OCI-LY1 (cell line): ENCODE data around the gene BICRAL.

ENCODE experiments used
- H2AFZ ChIP-seq: fragments of 200-600 bp; sonication (generic), shearing (Covaris generic); 2 replicates; pipeline ENCODE4 v1.6.0; 2014; ENCODE audit warnings: antibody characterized with exemption, mild to moderate bottlenecking, low read length
- H3F3A ChIP-seq: fragments of 200-600 bp; sonication (generic), shearing (Covaris generic); 2 replicates; pipeline ENCODE4 v1.6.0; 2014; ENCODE audit warnings: mild to moderate bottlenecking, antibody characterized with exemption, low read length, moderate library complexity; ENCODE audit not compliant: insufficient read depth
- H3K27ac ChIP-seq: fragments of 200-600 bp; sonication (generic); 2 replicates; pipeline ENCODE4 v1.5.1; 2014; ENCODE audit warnings: low read length, mixed run types, mild to moderate bottlenecking, low read depth; ENCODE audit not compliant: poor library complexity, severe bottlenecking
- H3K27me3 ChIP-seq: fragments of 200-600 bp; sonication (generic); 2 replicates; pipeline ENCODE4 v1.6.0; 2014; ENCODE audit warnings: antibody characterized with exemption, mild to moderate bottlenecking, low read length, moderate library complexity; ENCODE audit not compliant: insufficient read depth
- H3K36me3 ChIP-seq: fragments of 200-600 bp; sonication (generic); 2 replicates; pipeline ENCODE4 v1.6.1; 2014; ENCODE audit warnings: mild to moderate bottlenecking, antibody characterized with exemption, low read length, moderate library complexity, mixed read lengths; ENCODE audit not compliant: insufficient read depth
- H3K4me1 ChIP-seq: fragments of 200-600 bp; sonication (generic); 2 replicates; pipeline ENCODE4 v1.5.1; 2014; ENCODE audit warnings: mild to moderate bottlenecking, low read length, moderate library complexity; ENCODE audit not compliant: insufficient read depth, severe bottlenecking
- H3K4me2 ChIP-seq: fragments of 200-600 bp; sonication (generic), shearing (Covaris generic); 2 replicates; pipeline ENCODE4 v1.6.1; 2014; ENCODE audit warnings: low read length
- H3K4me3 ChIP-seq: fragments of 200-600 bp; sonication (generic); 2 replicates; pipeline ENCODE4 v1.5.1; 2014; ENCODE audit warnings: low read length, low read depth, mild to moderate bottlenecking, mixed read lengths; ENCODE audit not compliant: poor library complexity, severe bottlenecking
- H3K79me2 ChIP-seq: fragments of 200-600 bp; shearing (Covaris generic); 2 replicates; pipeline ENCODE4 v1.6.1; 2016; ENCODE audit warnings: mixed run types, low read length, mixed read lengths; ENCODE audit not compliant: insufficient read depth
- H3K9ac ChIP-seq: fragments of 200-600 bp; sonication (generic), shearing (Covaris generic); 2 replicates; pipeline ENCODE4 v1.6.1; 2014; ENCODE audit warnings: mild to moderate bottlenecking, low read length, mixed read lengths
- H3K9me2 ChIP-seq: fragments of 200-600 bp; sonication (generic), shearing (Covaris generic); 2 replicates; pipeline ENCODE4 v1.6.1; 2014; ENCODE audit warnings: low read depth, mild to moderate bottlenecking, low read length, mixed read lengths
- H3K9me3 ChIP-seq: fragments of 200-600 bp; shearing (Covaris generic); 2 replicates; pipeline ENCODE4 v1.6.1; 2014; ENCODE audit warnings: low read length, mixed read lengths
- H4K20me1 ChIP-seq: fragments of 200-600 bp; sonication (generic), shearing (Covaris generic); 2 replicates; pipeline ENCODE4 v1.6.0; 2016; ENCODE audit warnings: mild to moderate bottlenecking, low read length; ENCODE audit not compliant: insufficient read depth
- EZH2 ChIP-seq: fragments of 200-600 bp; sonication (generic), shearing (Covaris generic); IDR thresholded peaks from 2 replicates; pipeline ENCODE4 v1.8.0; 2017; ENCODE audit warnings: borderline replicate concordance, mixed run types, mild to moderate bottlenecking, antibody characterized with exemption, low read length, moderate library complexity, mixed read lengths
- TF ChIP-seq, protein P1 (sequence below): fragments of 200-600 bp; sonication (generic), shearing (Covaris generic); IDR thresholded peaks from 2 replicates; pipeline ENCODE4 v1.5.1; 2017; ENCODE audit warnings: mild to moderate bottlenecking, antibody characterized with exemption, low read length, moderate library complexity, mixed read lengths

The BICRAL gene

DNA sequence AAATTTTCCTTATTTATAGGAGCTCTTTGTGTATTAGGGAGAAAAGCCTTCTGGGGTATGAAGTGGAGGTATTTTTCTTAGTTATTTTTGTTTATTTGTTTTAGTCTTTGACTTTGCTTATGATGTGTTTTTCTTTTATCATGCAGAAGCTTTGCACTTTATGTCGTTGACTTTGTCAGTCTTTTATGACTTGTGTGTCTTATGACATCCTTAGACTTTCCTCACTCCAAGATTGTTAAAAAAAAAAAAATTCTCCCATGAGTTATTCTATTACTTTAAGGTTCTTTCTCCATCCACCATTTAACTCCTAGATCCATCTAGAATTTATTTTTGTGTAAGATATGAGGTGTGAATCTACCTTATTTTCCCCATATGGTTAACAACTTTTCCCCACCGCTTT, 36.6 kb downstream of the BICRAL start:
- H3K9me3 ChIP-seq: no peaks in the 10 kb centered on the region
- H3K9me2 ChIP-seq: no peaks in the 10 kb centered on the region
- no peaks in the 10 kb centered on the region; the same call in 1 of the 2 replicates for H3K79me2 ChIP-seq
- TF ChIP-seq EZH2: no peak
- TF ChIP-seq, protein P1, sequence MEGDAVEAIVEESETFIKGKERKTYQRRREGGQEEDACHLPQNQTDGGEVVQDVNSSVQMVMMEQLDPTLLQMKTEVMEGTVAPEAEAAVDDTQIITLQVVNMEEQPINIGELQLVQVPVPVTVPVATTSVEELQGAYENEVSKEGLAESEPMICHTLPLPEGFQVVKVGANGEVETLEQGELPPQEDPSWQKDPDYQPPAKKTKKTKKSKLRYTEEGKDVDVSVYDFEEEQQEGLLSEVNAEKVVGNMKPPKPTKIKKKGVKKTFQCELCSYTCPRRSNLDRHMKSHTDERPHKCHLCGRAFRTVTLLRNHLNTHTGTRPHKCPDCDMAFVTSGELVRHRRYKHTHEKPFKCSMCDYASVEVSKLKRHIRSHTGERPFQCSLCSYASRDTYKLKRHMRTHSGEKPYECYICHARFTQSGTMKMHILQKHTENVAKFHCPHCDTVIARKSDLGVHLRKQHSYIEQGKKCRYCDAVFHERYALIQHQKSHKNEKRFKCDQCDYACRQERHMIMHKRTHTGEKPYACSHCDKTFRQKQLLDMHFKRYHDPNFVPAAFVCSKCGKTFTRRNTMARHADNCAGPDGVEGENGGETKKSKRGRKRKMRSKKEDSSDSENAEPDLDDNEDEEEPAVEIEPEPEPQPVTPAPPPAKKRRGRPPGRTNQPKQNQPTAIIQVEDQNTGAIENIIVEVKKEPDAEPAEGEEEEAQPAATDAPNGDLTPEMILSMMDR: no peak
- no peak overlapping the region for H2AFZ ChIP-seq
- H3K4me2 ChIP-seq: no peak overlapping the region
- H3K27me3 ChIP-seq: no peaks in the 10 kb centered on the region
- H4K20me1 ChIP-seq: no peaks in the 10 kb centered on the region
- peaks cover 19% of the 10 kb centered on the region for H3K36me3 ChIP-seq
- no peaks in the 10 kb centered on the region for H3F3A ChIP-seq
- H3K4me1 ChIP-seq: peaks cover 27% of the 10 kb centered on the region
- H3K27ac ChIP-seq: peak overlapping the region; percentile 19
- no peak overlapping the region for H3K9ac ChIP-seq
- no peak overlapping the region for H3K4me3 ChIP-seq

DNA sequence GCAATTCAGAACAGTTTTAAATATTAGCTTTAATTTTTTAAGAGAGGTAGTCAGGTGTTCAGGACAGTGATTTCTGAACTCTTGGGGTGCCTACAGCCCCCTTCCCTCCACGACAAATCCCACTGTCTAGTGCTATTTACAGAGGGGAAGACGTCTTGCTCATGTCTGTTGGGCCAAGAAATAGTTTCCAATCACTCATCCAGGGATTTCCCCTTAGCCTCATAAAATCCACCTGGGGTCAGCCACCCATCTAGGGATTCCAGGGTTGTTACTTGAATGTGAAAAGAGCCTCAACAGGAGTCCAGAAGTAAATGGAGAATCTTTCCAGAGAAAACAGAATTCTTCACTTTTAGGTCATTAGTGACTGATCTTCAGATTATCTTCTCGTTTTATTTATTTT, 37.0 kb downstream of the BICRAL start:
- no peak overlapping the region for H3K9ac ChIP-seq
- H3K9me2 ChIP-seq: no peaks in the 10 kb centered on the region
- H3K4me3 ChIP-seq: no peak overlapping the region

DNA sequence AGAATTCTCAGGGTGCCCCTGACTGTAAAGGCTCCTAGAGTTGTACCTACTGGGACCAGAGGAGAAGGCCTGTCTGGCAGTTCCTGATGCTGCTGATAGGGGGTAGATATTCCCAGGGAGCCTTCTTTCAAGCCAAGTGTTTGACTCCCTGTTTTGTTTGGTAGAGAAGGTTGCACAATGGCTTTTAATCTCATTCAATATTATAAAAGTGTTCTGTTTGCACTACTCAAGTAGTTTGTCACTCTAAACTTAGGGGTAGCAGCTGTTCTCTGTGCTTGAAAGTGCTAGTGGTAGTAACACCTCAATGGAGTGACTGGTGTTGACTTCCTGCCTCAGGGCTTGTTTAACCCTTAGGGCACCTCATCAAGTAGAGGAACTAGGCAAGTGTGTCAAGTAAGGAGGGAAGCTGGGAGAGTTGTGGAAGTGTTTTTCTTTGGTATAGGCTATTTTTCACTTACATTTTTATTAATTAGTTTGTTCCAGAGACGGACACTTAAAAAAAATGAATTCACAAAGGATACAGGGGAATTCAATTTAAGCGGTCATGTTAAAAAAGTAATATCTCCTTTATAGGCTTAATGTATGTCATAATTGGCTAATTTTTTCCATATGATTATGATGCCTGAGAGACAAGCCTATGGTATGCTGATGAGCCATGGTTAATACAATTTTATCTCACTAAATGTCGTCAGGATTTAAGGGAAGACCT, 38.1 kb downstream of the BICRAL start:
- TF ChIP-seq EZH2: no peak
- TF ChIP-seq, protein P1: peak; percentile 29; the same call in 1 of the 2 replicates
- no peak overlapping the region for H2AFZ ChIP-seq
- H3K27ac ChIP-seq: peak overlapping the region; percentile 69
- no peaks in the 10 kb centered on the region for H3K27me3 ChIP-seq
- no peaks in the 10 kb centered on the region; the same call in 1 of the 2 replicates for H3K79me2 ChIP-seq
- no peaks in the 10 kb centered on the region for H3K9me3 ChIP-seq
- H3K4me3 ChIP-seq: no peak overlapping the region
- H4K20me1 ChIP-seq: no peaks in the 10 kb centered on the region
- H3K4me1 ChIP-seq: peaks cover 27% of the 10 kb centered on the region
- H3K4me2 ChIP-seq: peak overlapping the region; percentile 41; the same call in 1 of the 2 replicates
- no peak overlapping the region; the same call in 1 of the 2 replicates for H3K9ac ChIP-seq
- no peaks in the 10 kb centered on the region for H3F3A ChIP-seq
- H3K9me2 ChIP-seq: no peaks in the 10 kb centered on the region
- peaks cover 28% of the 10 kb centered on the region for H3K36me3 ChIP-seq

More for the DNA sequence above, 37.0 kb downstream of the BICRAL start:
- Histone ChIP-seq H3K4me2 (no peak overlapping the region), H3K79me2 (no peaks in the 10 kb centered on the region; the same call in 1 of the 2 replicates), H4K20me1 (no peaks in the 10 kb centered on the region), H3F3A (no peaks in the 10 kb centered on the region), H3K36me3 (peaks cover 21% of the 10 kb centered on the region), H3K9me3 (no peaks in the 10 kb centered on the region), H3K27me3 (no peaks in the 10 kb centered on the region), H2AFZ (no peak overlapping the region), H3K4me1 (peaks cover 27% of the 10 kb centered on the region), H3K27ac (peak overlapping the region; percentile 19)
- TF ChIP-seq, protein P1: no peak
- TF ChIP-seq EZH2: no peak
